ENCODE data around the gene FAM217B. TPM values are rescaled to one million over a fixed set of nuclear protein-coding genes. Genes with fewer than 3 reads are reported as not detected.
A peak's percentile ranks its signal among the peaks of the same experiment; 100 is the strongest.

The FAM217B gene
- total RNA-seq, 6 experiments from 2014 or later: 16.6 to 20.0 (median 18.6) TPM

DNA sequence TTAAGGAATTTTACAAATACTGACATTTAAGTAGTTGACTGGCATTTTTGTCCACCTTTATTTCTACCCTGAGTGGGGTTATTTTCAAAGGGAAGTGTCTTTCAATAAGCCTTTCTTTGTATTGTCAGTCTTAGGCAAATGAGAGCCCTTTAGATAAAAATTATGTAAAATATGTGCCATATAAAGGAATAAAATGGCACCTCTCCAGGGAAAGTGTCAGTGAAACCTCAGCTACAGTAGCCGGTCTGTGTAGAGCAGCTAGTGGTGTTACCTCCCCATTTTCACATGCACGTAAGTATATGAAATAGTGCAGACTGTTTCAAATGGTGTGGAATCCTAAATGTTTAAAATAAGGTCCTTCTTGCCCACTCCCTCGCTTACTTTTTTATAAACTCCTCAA lies 5.0 kb downstream of the FAM217B start:
- H3K4me3 Mint-ChIP-seq: no peak overlapping the region
- no peaks in the 10 kb centered on the region for H3K27me3 Mint-ChIP-seq (ENCODE audit: insufficient read depth)
- peaks cover 9% of the 10 kb centered on the region; the same call in 1 of the 2 replicates for H3K36me3 Mint-ChIP-seq (ENCODE audit: low read depth)
- H3K4me1 Mint-ChIP-seq (ENCODE audit: low read depth): peaks cover 32% of the 10 kb centered on the region
- H3K27ac Mint-ChIP-seq: no peak overlapping the region
- TF ChIP-seq, protein P1, sequence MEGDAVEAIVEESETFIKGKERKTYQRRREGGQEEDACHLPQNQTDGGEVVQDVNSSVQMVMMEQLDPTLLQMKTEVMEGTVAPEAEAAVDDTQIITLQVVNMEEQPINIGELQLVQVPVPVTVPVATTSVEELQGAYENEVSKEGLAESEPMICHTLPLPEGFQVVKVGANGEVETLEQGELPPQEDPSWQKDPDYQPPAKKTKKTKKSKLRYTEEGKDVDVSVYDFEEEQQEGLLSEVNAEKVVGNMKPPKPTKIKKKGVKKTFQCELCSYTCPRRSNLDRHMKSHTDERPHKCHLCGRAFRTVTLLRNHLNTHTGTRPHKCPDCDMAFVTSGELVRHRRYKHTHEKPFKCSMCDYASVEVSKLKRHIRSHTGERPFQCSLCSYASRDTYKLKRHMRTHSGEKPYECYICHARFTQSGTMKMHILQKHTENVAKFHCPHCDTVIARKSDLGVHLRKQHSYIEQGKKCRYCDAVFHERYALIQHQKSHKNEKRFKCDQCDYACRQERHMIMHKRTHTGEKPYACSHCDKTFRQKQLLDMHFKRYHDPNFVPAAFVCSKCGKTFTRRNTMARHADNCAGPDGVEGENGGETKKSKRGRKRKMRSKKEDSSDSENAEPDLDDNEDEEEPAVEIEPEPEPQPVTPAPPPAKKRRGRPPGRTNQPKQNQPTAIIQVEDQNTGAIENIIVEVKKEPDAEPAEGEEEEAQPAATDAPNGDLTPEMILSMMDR (IDR thresholded peaks at IDR 0.05): no peak
- DNase-seq: no peak
- no peaks in the 10 kb centered on the region for H3K9me3 Mint-ChIP-seq

DNA sequence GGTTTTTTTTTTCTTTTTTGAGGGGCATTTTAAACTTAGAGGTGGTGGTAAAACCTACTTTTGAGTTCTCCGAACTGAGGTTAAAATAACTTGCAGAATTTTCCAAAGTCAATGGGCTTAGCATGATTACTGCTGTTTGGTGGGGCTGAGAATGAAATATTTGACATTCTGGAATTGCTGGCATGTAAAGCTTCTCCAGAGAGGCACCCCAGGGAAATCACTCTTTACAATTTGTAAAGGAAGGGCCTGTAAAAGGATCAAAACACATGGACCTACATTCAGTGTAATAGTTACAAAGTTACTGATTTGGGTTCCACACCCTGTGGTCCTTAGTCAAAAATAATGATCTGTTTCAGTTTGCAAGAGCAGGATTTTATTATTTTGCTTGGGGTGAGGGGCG lies 5.5 kb downstream of the FAM217B start:
- Mint-ChIP-seq H3K9me3 (no peaks in the 10 kb centered on the region), H3K4me1 (ENCODE audit: low read depth) (peaks cover 32% of the 10 kb centered on the region), H3K36me3 (ENCODE audit: low read depth) (peaks cover 9% of the 10 kb centered on the region; the same call in 1 of the 2 replicates), H3K4me3 (no peak overlapping the region; the same call in 1 of the 2 replicates), H3K27ac (no peak overlapping the region), H3K27me3 (ENCODE audit: insufficient read depth) (no peaks in the 10 kb centered on the region; the same call in 1 of the 2 replicates)
- TF ChIP-seq, protein P1 (IDR thresholded peaks at IDR 0.05): no peak
- no peak for DNase-seq

DNA sequence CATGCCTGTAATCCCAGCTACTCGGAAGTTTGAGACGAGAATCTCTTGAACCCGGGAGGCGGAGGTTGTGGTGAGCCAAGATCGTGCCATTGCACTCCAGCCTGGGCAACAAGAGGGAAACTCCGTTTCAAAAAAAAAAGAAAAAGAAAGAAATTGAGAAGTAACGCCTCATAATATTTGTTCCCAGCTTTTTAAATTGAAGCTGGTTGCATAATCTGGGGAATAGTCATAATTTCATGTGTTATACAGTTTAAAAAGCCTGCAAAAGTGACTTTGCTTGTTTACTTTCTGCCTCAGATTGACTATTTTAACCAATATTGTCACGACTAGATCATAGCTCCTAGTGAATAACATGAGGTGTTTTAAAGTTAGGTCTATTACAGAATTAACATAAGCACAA lies 7.2 kb downstream of the FAM217B start:
- Mint-ChIP-seq H3K9me3 (no peaks in the 10 kb centered on the region), H3K27ac (no peak overlapping the region), H3K27me3 (ENCODE audit: insufficient read depth) (peaks cover 1% of the 10 kb centered on the region; the same call in 1 of the 2 replicates), H3K4me1 (ENCODE audit: low read depth) (peaks cover 17% of the 10 kb centered on the region), H3K4me3 (no peak overlapping the region), H3K36me3 (ENCODE audit: low read depth) (peaks cover 9% of the 10 kb centered on the region; the same call in 1 of the 2 replicates)
- DNase-seq: no peak
- TF ChIP-seq, protein P1 (IDR thresholded peaks at IDR 0.05): no peak

DNA sequence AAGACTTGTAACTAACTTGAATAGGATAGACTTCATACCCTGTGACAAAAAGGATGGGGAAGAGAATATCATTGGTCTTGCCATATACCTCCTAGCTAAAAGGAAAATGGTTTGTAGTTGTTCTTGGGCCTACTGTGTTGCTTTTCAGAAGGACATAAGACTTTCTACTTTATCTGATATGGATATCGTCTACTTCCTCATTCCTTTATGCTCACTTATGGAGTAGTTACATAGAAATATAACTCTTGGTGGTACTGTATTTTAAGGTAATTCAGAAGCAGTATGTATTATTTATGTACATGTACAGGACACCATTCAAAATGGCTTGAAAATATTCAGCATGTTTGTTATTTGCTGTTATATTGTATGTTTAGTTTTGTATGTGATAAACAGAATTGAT lies 8.0 kb downstream of the FAM217B start:
- no peak overlapping the region for H3K27ac Mint-ChIP-seq

DNA sequence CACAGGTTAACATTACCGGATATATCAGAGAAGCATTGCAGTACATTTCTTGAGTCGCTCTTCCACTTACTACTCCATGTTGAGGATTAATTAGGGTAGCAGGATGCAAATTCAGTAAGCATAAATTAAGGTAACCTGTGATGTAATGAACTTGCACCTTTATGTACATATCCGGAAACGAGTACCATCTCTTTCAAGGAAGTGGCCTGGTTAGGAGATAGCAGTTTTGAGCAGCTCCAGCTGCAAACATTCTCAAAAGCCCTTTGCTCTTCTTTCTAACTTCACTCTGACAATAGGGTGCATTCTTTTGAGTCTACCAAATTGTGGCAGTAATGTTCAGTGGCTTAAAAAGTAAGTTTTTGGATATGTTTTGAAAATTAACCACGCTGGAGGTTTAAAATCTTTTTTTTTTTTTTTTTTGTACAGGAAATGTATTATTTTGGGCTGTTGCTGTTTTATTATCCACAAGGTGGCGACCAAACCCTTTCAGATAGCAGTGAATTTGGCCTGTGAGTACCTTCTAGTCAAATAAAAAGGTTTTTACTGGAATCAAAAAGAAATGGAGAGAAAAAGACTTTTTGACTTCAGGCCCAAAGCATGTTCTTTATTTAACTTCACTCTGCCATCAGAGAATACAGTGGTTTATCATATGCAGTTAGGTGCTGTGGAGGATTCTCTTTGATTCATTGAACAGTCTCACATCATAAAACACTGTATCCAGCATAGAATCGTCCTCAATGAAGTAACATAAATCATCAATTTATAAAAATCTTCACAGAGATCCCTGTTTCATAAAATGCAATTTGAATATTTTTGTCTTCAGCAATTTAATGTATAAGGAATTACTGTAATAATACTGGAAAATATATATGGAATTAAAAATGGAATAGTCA lies 8.9 kb downstream of the FAM217B start:
- peaks cover 8% of the 10 kb centered on the region; the same call in 1 of the 2 replicates for H3K36me3 Mint-ChIP-seq (ENCODE audit: low read depth)
- TF ChIP-seq, protein P1 (IDR thresholded peaks at IDR 0.05): peak; percentile 84
- no peaks in the 10 kb centered on the region for H3K9me3 Mint-ChIP-seq
- peaks cover 17% of the 10 kb centered on the region for H3K4me1 Mint-ChIP-seq (ENCODE audit: low read depth)
- H3K27me3 Mint-ChIP-seq (ENCODE audit: insufficient read depth): peaks cover 1% of the 10 kb centered on the region; the same call in 1 of the 2 replicates
- H3K27ac Mint-ChIP-seq: no peak overlapping the region
- no peak overlapping the region for H3K4me3 Mint-ChIP-seq
- DNase-seq: peak; percentile 58

More for the DNA sequence above, 8.0 kb downstream of the FAM217B start:
- Mint-ChIP-seq H3K36me3 (ENCODE audit: low read depth) (peaks cover 9% of the 10 kb centered on the region; the same call in 1 of the 2 replicates), H3K27me3 (ENCODE audit: insufficient read depth) (peaks cover 1% of the 10 kb centered on the region; the same call in 1 of the 2 replicates), H3K4me3 (no peak overlapping the region), H3K9me3 (no peaks in the 10 kb centered on the region), H3K4me1 (ENCODE audit: low read depth) (peaks cover 17% of the 10 kb centered on the region)
- DNase-seq: no peak
- TF ChIP-seq, protein P1 (IDR thresholded peaks at IDR 0.05): no peak

Data from HFFc6 (cell line).